Measurements from ENCODE around the gene MOB3A.

The MOB3A gene

DNA sequence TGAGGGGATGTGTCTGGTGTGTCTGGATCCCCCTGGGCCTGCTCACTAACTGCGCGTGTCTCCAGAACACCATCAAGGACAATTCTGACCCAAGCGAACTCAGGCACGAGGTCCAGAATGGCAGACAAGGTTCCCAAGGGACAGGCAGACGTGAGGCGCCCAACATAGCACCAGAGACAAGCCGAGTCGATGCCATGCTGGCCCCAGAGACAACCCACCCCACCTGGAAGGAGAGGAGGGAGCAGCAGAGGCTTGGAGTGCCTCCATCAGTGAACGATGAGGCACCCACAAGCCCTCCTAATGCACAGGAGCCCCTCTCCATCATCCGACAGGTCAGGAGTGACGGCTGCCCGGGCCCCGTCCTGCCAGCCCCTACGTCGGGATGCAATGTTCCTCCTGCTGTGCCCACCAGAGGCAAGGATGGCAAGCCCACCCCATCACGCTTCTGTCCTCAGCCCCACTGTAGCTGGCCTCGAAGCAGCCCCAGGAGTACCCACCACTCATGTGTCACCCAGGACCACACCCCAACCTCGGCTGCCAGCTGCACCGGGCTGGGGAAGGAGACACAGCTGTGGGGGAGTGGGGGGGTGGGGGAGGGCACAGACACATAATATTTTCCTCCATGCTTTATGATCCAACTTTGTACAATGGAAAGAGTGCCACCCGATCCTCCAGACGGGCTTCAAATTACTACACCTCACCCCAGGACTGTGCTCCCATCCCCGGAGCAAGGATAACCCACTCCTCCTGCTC, 43.4 kb upstream of the MOB3A start:
- TF ChIP-seq, protein P1, sequence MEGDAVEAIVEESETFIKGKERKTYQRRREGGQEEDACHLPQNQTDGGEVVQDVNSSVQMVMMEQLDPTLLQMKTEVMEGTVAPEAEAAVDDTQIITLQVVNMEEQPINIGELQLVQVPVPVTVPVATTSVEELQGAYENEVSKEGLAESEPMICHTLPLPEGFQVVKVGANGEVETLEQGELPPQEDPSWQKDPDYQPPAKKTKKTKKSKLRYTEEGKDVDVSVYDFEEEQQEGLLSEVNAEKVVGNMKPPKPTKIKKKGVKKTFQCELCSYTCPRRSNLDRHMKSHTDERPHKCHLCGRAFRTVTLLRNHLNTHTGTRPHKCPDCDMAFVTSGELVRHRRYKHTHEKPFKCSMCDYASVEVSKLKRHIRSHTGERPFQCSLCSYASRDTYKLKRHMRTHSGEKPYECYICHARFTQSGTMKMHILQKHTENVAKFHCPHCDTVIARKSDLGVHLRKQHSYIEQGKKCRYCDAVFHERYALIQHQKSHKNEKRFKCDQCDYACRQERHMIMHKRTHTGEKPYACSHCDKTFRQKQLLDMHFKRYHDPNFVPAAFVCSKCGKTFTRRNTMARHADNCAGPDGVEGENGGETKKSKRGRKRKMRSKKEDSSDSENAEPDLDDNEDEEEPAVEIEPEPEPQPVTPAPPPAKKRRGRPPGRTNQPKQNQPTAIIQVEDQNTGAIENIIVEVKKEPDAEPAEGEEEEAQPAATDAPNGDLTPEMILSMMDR (IDR thresholded peaks at IDR 0.05; ENCODE audit: low read depth, low read length) = no peak
- Histone ChIP-seq H3K27me3 (ENCODE audit: insufficient read depth, low read depth, severe bottlenecking) (no peaks in the 10 kb centered on the region), H3K27ac (no peak overlapping the region), H3K9me3 (ENCODE audit: severe bottlenecking) (no peaks in the 10 kb centered on the region), H3K4me3 (ENCODE audit: low read depth, low read length) (no peak overlapping the region), H3K36me3 (peaks cover 36% of the 10 kb centered on the region)
- DNase-seq = no peak

DNA sequence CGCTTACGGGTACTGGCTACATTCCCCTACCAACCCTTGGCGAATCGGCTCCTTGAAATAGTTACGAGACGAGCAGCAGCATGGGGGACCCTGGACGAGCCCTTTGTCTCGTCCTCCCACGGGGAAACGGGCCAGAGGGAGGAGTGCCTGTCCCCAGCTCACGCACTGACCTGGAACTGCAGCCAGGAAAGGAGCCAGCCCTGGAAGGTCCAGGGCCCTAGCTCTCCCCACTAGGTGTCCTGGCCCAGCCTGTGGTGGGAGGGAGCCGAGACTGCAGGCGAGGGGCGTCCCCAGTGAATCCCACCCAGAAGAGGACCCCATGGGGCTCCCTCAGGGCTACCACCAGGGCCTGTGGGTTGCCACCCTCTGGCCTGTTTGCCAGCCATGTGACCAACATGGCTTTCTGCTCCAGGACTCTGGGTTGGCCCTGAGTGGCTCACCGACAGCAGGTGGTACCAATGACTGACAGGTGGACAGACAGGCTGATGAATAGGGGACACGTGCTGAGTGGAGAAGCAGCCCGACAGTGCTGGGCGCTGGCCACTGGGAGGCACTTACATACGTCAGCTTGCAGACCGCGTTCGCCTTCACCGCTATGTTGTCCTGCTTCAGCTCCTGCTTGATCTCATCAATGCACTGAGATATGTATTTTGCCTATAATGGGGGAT, 42.1 kb upstream of the MOB3A start:
- no peak for DNase-seq
- H3K36me3 ChIP-seq = peaks cover 44% of the 10 kb centered on the region

DNA sequence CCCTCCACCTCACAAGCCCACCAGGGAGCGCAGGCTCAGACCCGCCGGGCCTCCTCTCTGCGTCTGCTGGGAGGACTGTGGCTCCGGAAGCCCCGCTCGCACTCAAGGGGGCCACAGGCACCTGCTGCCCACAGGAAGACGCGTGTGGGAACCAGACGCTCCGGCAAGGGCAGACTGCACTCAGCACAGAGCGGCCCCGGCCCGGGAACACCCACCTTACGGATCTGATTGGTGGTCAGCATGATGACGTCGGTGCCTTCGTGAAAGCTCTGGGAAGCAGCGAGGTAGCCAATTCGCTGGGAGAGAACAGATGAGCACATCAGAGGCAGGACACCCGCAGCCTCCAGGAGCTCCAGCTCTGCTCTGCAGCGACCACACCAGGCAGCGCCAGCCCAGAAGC, 40.7 kb upstream of the MOB3A start:
- Histone ChIP-seq H3K4me3 (ENCODE audit: low read depth, low read length) (no peak overlapping the region), H3K36me3 (peaks cover 58% of the 10 kb centered on the region), H3K9me3 (ENCODE audit: severe bottlenecking) (no peaks in the 10 kb centered on the region), H3K27me3 (ENCODE audit: insufficient read depth, low read depth, severe bottlenecking) (no peaks in the 10 kb centered on the region), H3K27ac (no peak overlapping the region)
- TF ChIP-seq, protein P1 (IDR thresholded peaks at IDR 0.05; ENCODE audit: low read depth, low read length) = no peak
- DNase-seq = no peak

More for the DNA sequence above, 42.1 kb upstream of the MOB3A start:
- Histone ChIP-seq H3K27me3 (ENCODE audit: insufficient read depth, low read depth, severe bottlenecking) (no peaks in the 10 kb centered on the region), H3K4me3 (ENCODE audit: low read depth, low read length) (no peak overlapping the region), H3K9me3 (ENCODE audit: severe bottlenecking) (no peaks in the 10 kb centered on the region), H3K27ac (no peak overlapping the region)
- TF ChIP-seq, protein P1 (IDR thresholded peaks at IDR 0.05; ENCODE audit: low read depth, low read length) = no peak

DNA sequence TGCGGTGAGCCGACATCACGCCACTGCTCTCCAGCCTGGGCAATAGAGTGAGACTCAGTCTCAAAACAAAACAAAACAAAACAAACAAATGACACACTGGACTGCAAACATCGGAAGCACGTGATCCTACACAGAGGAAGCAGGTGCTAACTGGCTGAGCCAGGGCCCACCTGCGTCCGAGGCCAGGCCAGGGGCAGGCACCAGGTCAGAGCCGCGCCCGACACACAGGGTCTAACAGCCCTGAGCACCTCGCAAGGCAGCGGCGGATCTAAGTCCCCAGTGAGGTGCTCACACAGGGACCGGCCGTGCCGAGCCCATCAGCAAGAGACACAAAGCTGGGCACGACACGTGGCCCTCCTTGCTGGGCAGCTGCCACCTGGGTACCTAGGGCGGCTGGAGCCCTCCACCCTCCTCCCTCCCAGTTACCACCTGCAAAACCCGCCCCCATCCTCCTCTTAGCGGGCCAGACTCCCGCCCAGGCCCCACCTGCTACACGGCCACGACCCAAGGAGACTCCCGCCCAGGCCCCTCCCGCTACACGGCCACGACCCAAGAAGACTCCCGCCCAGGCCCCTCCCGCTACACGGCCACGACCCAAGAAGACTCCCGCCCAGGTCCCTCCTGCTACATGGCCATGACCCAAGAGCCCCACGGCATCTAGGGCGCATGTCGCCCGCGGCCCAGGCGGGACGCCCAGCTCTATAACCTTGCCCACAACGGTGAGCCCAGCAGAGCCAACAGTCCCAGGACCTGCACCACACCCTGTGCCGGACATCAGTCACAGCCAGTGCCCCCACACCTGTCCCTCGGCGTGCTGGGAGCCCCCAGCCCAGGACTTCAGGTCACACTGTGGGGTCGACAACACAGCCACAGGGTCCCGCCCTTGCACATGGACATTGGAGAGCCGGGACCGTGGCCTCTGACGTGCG, 39.6 kb upstream of the MOB3A start:
- H3K4me3 ChIP-seq (ENCODE audit: low read depth, low read length) = no peak overlapping the region
- no peak for DNase-seq
- H3K36me3 ChIP-seq = peaks cover 62% of the 10 kb centered on the region
- H3K27me3 ChIP-seq (ENCODE audit: insufficient read depth, low read depth, severe bottlenecking) = no peaks in the 10 kb centered on the region
- TF ChIP-seq, protein P1 (IDR thresholded peaks at IDR 0.05; ENCODE audit: low read depth, low read length) = no peak
- no peak overlapping the region for H3K27ac ChIP-seq
- no peaks in the 10 kb centered on the region for H3K9me3 ChIP-seq (ENCODE audit: severe bottlenecking)

DNA sequence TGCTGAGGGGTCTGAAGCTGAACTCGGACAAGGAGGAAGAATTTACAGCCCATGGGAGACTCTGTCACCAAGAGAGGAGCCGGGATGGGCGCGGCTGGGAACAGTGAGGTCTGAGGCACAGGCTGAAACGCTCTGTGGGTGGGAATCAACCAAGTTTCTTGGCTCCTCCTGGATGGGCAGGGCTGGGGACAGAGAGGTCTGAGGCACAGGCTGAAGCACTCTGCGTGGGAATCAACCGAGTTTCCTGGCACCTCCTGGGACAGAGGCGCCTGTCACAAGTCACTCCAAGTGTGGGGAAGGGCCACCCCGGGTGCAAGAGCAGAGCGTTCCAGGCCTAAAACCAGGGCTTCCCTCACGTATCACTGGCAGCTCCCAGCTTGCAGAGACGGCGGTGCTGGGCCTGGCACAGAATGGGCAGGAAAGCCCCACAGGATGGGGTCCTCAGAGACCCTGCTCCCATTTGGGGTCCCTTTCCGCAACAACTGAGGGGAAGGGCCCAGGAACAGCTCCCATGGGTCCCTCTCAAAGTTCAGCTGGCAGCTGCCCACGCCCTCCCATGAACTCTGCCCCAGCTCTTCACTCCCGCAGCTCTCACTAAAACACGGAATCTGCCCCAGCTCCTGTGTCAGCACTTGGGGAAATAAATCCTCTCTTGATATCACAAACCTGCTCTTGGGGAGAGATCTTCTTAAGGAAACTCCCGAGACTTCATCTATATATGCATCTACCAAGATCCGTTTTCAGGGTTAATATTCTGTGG, 36.8 kb upstream of the MOB3A start:
- no peak overlapping the region for H3K27ac ChIP-seq
- no peaks in the 10 kb centered on the region for H3K9me3 ChIP-seq (ENCODE audit: severe bottlenecking)
- TF ChIP-seq, protein P1 (IDR thresholded peaks at IDR 0.05; ENCODE audit: low read depth, low read length) = no peak
- peaks cover 74% of the 10 kb centered on the region for H3K36me3 ChIP-seq
- no peak overlapping the region for H3K4me3 ChIP-seq (ENCODE audit: low read depth, low read length)
- H3K27me3 ChIP-seq (ENCODE audit: insufficient read depth, low read depth, severe bottlenecking) = no peaks in the 10 kb centered on the region
- DNase-seq = no peak

Measured in WERI-Rb-1 (cell line).